ENCODE measurements around the gene GPRC5B.

The GPRC5B gene

GRCh38 chr16:19923396-19923795 lies 38.7 kb upstream of the GPRC5B start:
- TF ChIP-seq CTCF (IDR thresholded peaks at IDR 0.05; ENCODE audit: low read depth, low read length) = no peak
- H3K27me3 ChIP-seq (ENCODE audit: insufficient read depth, low read depth, severe bottlenecking) = peaks cover 61% of the 10 kb centered on the region
- H3K27ac ChIP-seq = no peak overlapping the region
- H3K4me3 ChIP-seq (ENCODE audit: low read depth, low read length) = no peak overlapping the region
- no peak for DNase-seq
- peaks cover 2% of the 10 kb centered on the region for H3K9me3 ChIP-seq (ENCODE audit: severe bottlenecking)
- H3K36me3 ChIP-seq = no peaks in the 10 kb centered on the region

- H3K4me3 ChIP-seq (ENCODE audit: low read depth, low read length) = no peak overlapping the region
- TF ChIP-seq CTCF (IDR thresholded peaks at IDR 0.05; ENCODE audit: low read depth, low read length) = no peak
- DNase-seq = no peak
- no peaks in the 10 kb centered on the region for H3K9me3 ChIP-seq (ENCODE audit: severe bottlenecking)
- H3K27ac ChIP-seq = no peak overlapping the region
- no peaks in the 10 kb centered on the region for H3K36me3 ChIP-seq
- H3K27me3 ChIP-seq (ENCODE audit: insufficient read depth, low read depth, severe bottlenecking) = peaks cover 51% of the 10 kb centered on the region
Measured at GRCh38 chr16:19919142-19919541, 34.5 kb upstream of the GPRC5B start.

GRCh38 chr16:19916064-19916463 lies 31.4 kb upstream of the GPRC5B start:
- no peak for DNase-seq
- no peak for TF ChIP-seq CTCF (IDR thresholded peaks at IDR 0.05; ENCODE audit: low read depth, low read length)
- Histone ChIP-seq H3K36me3 (no peaks in the 10 kb centered on the region), H3K9me3 (ENCODE audit: severe bottlenecking) (no peaks in the 10 kb centered on the region), H3K27ac (no peak overlapping the region), H3K4me3 (ENCODE audit: low read depth, low read length) (no peak overlapping the region), H3K27me3 (ENCODE audit: insufficient read depth, low read depth, severe bottlenecking) (peaks cover 52% of the 10 kb centered on the region)

GRCh38 chr16:19914877-19915276 lies 30.2 kb upstream of the GPRC5B start:
- TF ChIP-seq CTCF (IDR thresholded peaks at IDR 0.05; ENCODE audit: low read depth, low read length) = no peak

GRCh38 chr16:19913340-19913645 lies 28.6 kb upstream of the GPRC5B start:
- no peak for TF ChIP-seq CTCF (IDR thresholded peaks at IDR 0.05; ENCODE audit: low read depth, low read length)
- no peak for DNase-seq
- Histone ChIP-seq H3K27me3 (ENCODE audit: insufficient read depth, low read depth, severe bottlenecking) (peaks cover 55% of the 10 kb centered on the region), H3K9me3 (ENCODE audit: severe bottlenecking) (no peaks in the 10 kb centered on the region), H3K4me3 (ENCODE audit: low read depth, low read length) (no peak overlapping the region), H3K36me3 (no peaks in the 10 kb centered on the region), H3K27ac (no peak overlapping the region)

More at GRCh38 chr16:19914877-19915276, 30.2 kb upstream of the GPRC5B start:
- H3K36me3 ChIP-seq = no peaks in the 10 kb centered on the region
- no peak for DNase-seq
- no peak overlapping the region for H3K27ac ChIP-seq
- H3K9me3 ChIP-seq (ENCODE audit: severe bottlenecking) = no peaks in the 10 kb centered on the region
- peaks cover 46% of the 10 kb centered on the region for H3K27me3 ChIP-seq (ENCODE audit: insufficient read depth, low read depth, severe bottlenecking)
- no peak overlapping the region for H3K4me3 ChIP-seq (ENCODE audit: low read depth, low read length)

GRCh38 chr16:19912455-19913339 lies 28.0 kb upstream of the GPRC5B start:
- no peak for DNase-seq
- Histone ChIP-seq H3K4me3 (ENCODE audit: low read depth, low read length) (no peak overlapping the region), H3K9me3 (ENCODE audit: severe bottlenecking) (no peaks in the 10 kb centered on the region), H3K27ac (no peak overlapping the region), H3K27me3 (ENCODE audit: insufficient read depth, low read depth, severe bottlenecking) (peaks cover 52% of the 10 kb centered on the region), H3K36me3 (no peaks in the 10 kb centered on the region)
- TF ChIP-seq CTCF (IDR thresholded peaks at IDR 0.05; ENCODE audit: low read depth, low read length) = no peak

All from WERI-Rb-1 (cell line).